WERI-Rb-1 (cell line): Measurements from ENCODE around the gene WASF1.

ENCODE experiments used
- DNase-seq: peaks from one replicate; pipeline ENCODE4 v3.0.0-alpha.2; 2020
- H3K27ac ChIP-seq: fragments of 250-450 bp; sonication (Bioruptor Pico); 2 replicates; pipeline ENCODE4 v1.5.1; 2020; ENCODE audit warnings: mild to moderate bottlenecking, moderate library complexity
- H3K27me3 ChIP-seq: fragments of 250-450 bp; sonication (Bioruptor Pico); 2 replicates; pipeline ENCODE4 v1.5.1; 2021; ENCODE audit warnings: mild to moderate bottlenecking, low read depth, moderate library complexity; ENCODE audit not compliant: insufficient read depth, severe bottlenecking
- H3K36me3 ChIP-seq: fragments of 250-450 bp; sonication (Bioruptor Pico); 2 replicates; pipeline ENCODE4 v1.5.1; 2020; ENCODE audit warnings: mild to moderate bottlenecking, moderate library complexity
- H3K4me3 ChIP-seq: 2 replicates; pipeline ENCODE4 v1.5.1; 2011; ENCODE audit warnings: low read depth, mild to moderate bottlenecking, control low read depth, low read length
- H3K9me3 ChIP-seq: fragments of 250-450 bp; sonication (Bioruptor Pico); 2 replicates; pipeline ENCODE4 v1.5.1; 2021; ENCODE audit warnings: mild to moderate bottlenecking, moderate library complexity; ENCODE audit not compliant: severe bottlenecking
- CTCF ChIP-seq: IDR thresholded peaks from 2 replicates; pipeline ENCODE4 v1.5.1; 2011; ENCODE audit warnings: low read depth, mild to moderate bottlenecking, control low read depth, inconsistent platforms, low read length

WASF1 gene

GRCh38 chr6:110195639-110196038, 16.2 kb upstream of the WASF1 start:
- TF ChIP-seq CTCF, result no peak
- no peak for DNase-seq
- Histone ChIP-seq H3K4me3 (no peak overlapping the region), H3K27me3 (no peaks in the 10 kb centered on the region), H3K27ac (no peak overlapping the region), H3K36me3 (peaks cover 6% of the 10 kb centered on the region), H3K9me3 (no peaks in the 10 kb centered on the region)

GRCh38 chr6:110191477-110191876, 12.0 kb upstream of the WASF1 start:
- Histone ChIP-seq H3K36me3 (peaks cover 6% of the 10 kb centered on the region), H3K9me3 (no peaks in the 10 kb centered on the region), H3K4me3 (no peak overlapping the region), H3K27ac (no peak overlapping the region), H3K27me3 (no peaks in the 10 kb centered on the region)
- no peak for DNase-seq
- no peak for TF ChIP-seq CTCF

GRCh38 chr6:110190726-110191125, 11.3 kb upstream of the WASF1 start:
- no peak for TF ChIP-seq CTCF
- H3K36me3 ChIP-seq, result peaks cover 6% of the 10 kb centered on the region
- DNase-seq, result no peak
- no peak overlapping the region for H3K27ac ChIP-seq
- H3K27me3 ChIP-seq, result no peaks in the 10 kb centered on the region
- H3K4me3 ChIP-seq, result no peak overlapping the region
- no peaks in the 10 kb centered on the region for H3K9me3 ChIP-seq

GRCh38 chr6:110188791-110189190, 9.3 kb upstream of the WASF1 start:
- Histone ChIP-seq H3K36me3 (peaks cover 5% of the 10 kb centered on the region), H3K27ac (no peak overlapping the region), H3K4me3 (no peak overlapping the region), H3K27me3 (no peaks in the 10 kb centered on the region), H3K9me3 (no peaks in the 10 kb centered on the region)
- no peak for TF ChIP-seq CTCF
- DNase-seq, result no peak

- no peak for TF ChIP-seq CTCF
- Histone ChIP-seq H3K27ac (no peak overlapping the region), H3K27me3 (no peaks in the 10 kb centered on the region), H3K36me3 (no peaks in the 10 kb centered on the region; the same call in none of the 2 replicates), H3K4me3 (no peak overlapping the region), H3K9me3 (no peaks in the 10 kb centered on the region)
- no peak for DNase-seq
These were observed 6.4 kb upstream of the WASF1 start for GRCh38 chr6:110185879-110186278.

- H3K9me3 ChIP-seq, result no peaks in the 10 kb centered on the region
- H3K36me3 ChIP-seq, result no peaks in the 10 kb centered on the region; the same call in none of the 2 replicates
- H3K27me3 ChIP-seq, result no peaks in the 10 kb centered on the region
- no peak for DNase-seq
- no peak overlapping the region for H3K27ac ChIP-seq
- no peak overlapping the region for H3K4me3 ChIP-seq
- TF ChIP-seq CTCF, result no peak
These were observed 3.9 kb upstream of the WASF1 start for GRCh38 chr6:110183292-110183885.
